ENCODE data around the gene LAMP1.

DNA sequence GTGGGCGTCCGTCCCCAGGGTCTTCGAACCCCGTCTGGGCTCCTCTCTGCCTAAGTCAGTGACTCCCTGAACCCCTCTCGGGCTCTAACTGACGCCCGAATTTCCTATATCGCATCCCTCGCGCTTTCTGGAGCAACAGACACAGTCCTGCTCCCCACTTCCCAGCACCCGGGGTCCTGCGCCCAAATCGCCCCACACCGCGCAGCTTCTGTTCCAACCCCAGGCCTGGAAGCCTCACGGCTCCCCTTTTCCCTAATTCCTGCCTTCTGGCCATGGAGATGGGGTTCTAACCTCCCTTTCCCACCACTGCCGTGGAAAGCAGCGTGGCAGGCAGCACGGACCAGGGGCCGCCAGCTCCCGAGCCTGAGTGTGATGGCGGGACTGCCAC lies 68.5 kb downstream of the LAMP1 start:
- TF ChIP-seq, protein P1, sequence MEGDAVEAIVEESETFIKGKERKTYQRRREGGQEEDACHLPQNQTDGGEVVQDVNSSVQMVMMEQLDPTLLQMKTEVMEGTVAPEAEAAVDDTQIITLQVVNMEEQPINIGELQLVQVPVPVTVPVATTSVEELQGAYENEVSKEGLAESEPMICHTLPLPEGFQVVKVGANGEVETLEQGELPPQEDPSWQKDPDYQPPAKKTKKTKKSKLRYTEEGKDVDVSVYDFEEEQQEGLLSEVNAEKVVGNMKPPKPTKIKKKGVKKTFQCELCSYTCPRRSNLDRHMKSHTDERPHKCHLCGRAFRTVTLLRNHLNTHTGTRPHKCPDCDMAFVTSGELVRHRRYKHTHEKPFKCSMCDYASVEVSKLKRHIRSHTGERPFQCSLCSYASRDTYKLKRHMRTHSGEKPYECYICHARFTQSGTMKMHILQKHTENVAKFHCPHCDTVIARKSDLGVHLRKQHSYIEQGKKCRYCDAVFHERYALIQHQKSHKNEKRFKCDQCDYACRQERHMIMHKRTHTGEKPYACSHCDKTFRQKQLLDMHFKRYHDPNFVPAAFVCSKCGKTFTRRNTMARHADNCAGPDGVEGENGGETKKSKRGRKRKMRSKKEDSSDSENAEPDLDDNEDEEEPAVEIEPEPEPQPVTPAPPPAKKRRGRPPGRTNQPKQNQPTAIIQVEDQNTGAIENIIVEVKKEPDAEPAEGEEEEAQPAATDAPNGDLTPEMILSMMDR (conservative IDR thresholded peaks at IDR 0.05): no peak
- TF ChIP-seq ZFX (IDR thresholded peaks at IDR 0.05): no peak

Data from C4-2B (cell line).